BLaER1 treated with 17β-estradiol and CSF1 and Interleukin-3, amounts not matched to agents 10 nM and 100 nM (cell line): ENCODE data around the gene MTERF2.

Source experiments
- H3K27ac ChIP-seq, 11 experiments: shearing (Covaris generic); formaldehyde crosslinking; 2 replicates each; pipeline ENCODE4 v1.8.1; 2022
- H3K27me3 ChIP-seq, 11 experiments: shearing (Covaris generic); formaldehyde crosslinking; 2 replicates each; pipeline ENCODE4 v1.8.1; 2022
- H3K36me3 ChIP-seq, 11 experiments: shearing (Covaris generic); formaldehyde crosslinking; 2 replicates each; pipeline ENCODE4 v1.8.1; 2022
- H3K4me1 ChIP-seq, 10 experiments: shearing (Covaris generic); formaldehyde crosslinking; 2 replicates each; pipeline ENCODE4 v1.8.1; 2022
- H3K4me2 ChIP-seq, 11 experiments: shearing (Covaris generic); formaldehyde crosslinking; 2 replicates each; pipeline ENCODE4 v1.8.1; 2022
- H3K4me3 ChIP-seq, 10 experiments: shearing (Covaris generic); formaldehyde crosslinking; 2 replicates each; pipeline ENCODE4 v1.8.1; 2022
- H3K9ac ChIP-seq, 11 experiments: shearing (Covaris generic); formaldehyde crosslinking; 2 replicates each; pipeline ENCODE4 v1.8.1; 2022
- H3K9me3 ChIP-seq, 11 experiments: shearing (Covaris generic); formaldehyde crosslinking; replicated peaks in 1 of 11; 2 replicates each; pipeline ENCODE4 v1.8.1; 2022
- H4K20me1 ChIP-seq, 11 experiments: shearing (Covaris generic); formaldehyde crosslinking; 2 replicates each; pipeline ENCODE4 v1.8.1; 2022
- Cebpa-rat ChIP-seq, 11 experiments: shearing (Covaris generic); IDR thresholded peaks; 2 replicates each; pipeline ENCODE4 v1.8.1; 2022

The MTERF2 gene

GRCh38 chr12:106981788-106982187, 5.2 kb downstream of the MTERF2 start:
- no peak for TF ChIP-seq Cebpa-rat (IDR thresholded peaks at IDR 0.05)
- no peak overlapping the region for H3K4me3 ChIP-seq
- peaks cover 16 to 44% (median 33%) of the 10 kb centered on the region in 11 experiments; a peak in 21 of 22 replicates for H3K36me3 ChIP-seq
- no peak overlapping the region for H3K9ac ChIP-seq
- no peak overlapping the region for H3K4me2 ChIP-seq
- H3K4me1 ChIP-seq: peaks cover 14 to 23% (median 19%) of the 10 kb centered on the region in 10 experiments
- no peak overlapping the region for H3K27ac ChIP-seq
- H3K27me3 ChIP-seq: no peaks in the 10 kb centered on the region
- peaks cover 0 to 14% (median 0%) of the 10 kb centered on the region in 11 experiments; a peak in 7 of 22 replicates for H3K9me3 ChIP-seq
- H4K20me1 ChIP-seq: peaks cover 0 to 6% (median 0%) of the 10 kb centered on the region in 11 experiments; a peak in 2 of 22 replicates

- peaks cover 7 to 17% (median 14%) of the 10 kb centered on the region in 10 experiments for H3K4me1 ChIP-seq
- H3K4me3 ChIP-seq: no peak overlapping the region
- no peak overlapping the region for H3K9ac ChIP-seq
Measured at GRCh38 chr12:106980944-106981343, 6.0 kb downstream of the MTERF2 start.

GRCh38 chr12:106978035-106978800, 8.7 kb downstream of the MTERF2 start:
- Histone ChIP-seq H3K36me3 (peaks cover 17 to 56% (median 37%) of the 10 kb centered on the region in 11 experiments; a peak in 20 of 22 replicates), H3K27ac (no peak overlapping the region), H3K4me1 (peaks cover 9 to 21% (median 15%) of the 10 kb centered on the region in 10 experiments; a peak in 18 of 20 replicates), H3K4me3 (no peak overlapping the region), H3K4me2 (no peak overlapping the region), H3K9ac (no peak overlapping the region), H3K27me3 (no peaks in the 10 kb centered on the region), H4K20me1 (peaks cover 0 to 5% (median 0%) of the 10 kb centered on the region in 11 experiments; a peak in 3 of 22 replicates), H3K9me3 (no peaks in the 10 kb centered on the region)
- TF ChIP-seq Cebpa-rat (IDR thresholded peaks at IDR 0.05): no peak

More at GRCh38 chr12:106980944-106981343, 6.0 kb downstream of the MTERF2 start:
- Histone ChIP-seq H3K4me2 (no peak overlapping the region), H3K27me3 (no peaks in the 10 kb centered on the region), H3K9me3 (peaks cover 0 to 14% (median 0%) of the 10 kb centered on the region in 11 experiments; a peak in 7 of 22 replicates), H3K36me3 (peaks cover 21 to 51% (median 42%) of the 10 kb centered on the region in 11 experiments; a peak in 21 of 22 replicates), H3K27ac (no peak overlapping the region), H4K20me1 (peaks cover 0 to 5% (median 0%) of the 10 kb centered on the region in 11 experiments; a peak in 3 of 22 replicates)
- TF ChIP-seq Cebpa-rat (IDR thresholded peaks at IDR 0.05): no peak

- no peak overlapping the region for H3K4me2 ChIP-seq
- H3K9ac ChIP-seq: no peak overlapping the region
- peaks cover 0 to 11% (median 0%) of the 10 kb centered on the region in 11 experiments; a peak in 3 of 22 replicates for H4K20me1 ChIP-seq
- TF ChIP-seq Cebpa-rat (IDR thresholded peaks at IDR 0.05): no peak
- H3K27me3 ChIP-seq: no peaks in the 10 kb centered on the region
- H3K9me3 ChIP-seq: no peaks in the 10 kb centered on the region
- no peak overlapping the region for H3K4me3 ChIP-seq
- H3K36me3 ChIP-seq: peaks cover 17 to 71% (median 47%) of the 10 kb centered on the region in 11 experiments; a peak in 20 of 22 replicates
- H3K27ac ChIP-seq: no peak overlapping the region
- peaks cover 8 to 17% (median 15%) of the 10 kb centered on the region in 10 experiments; a peak in 18 of 20 replicates for H3K4me1 ChIP-seq
Measured at GRCh38 chr12:106976668-106977067, 10.3 kb downstream of the MTERF2 start.

GRCh38 chr12:106975993-106976658, 10.8 kb downstream of the MTERF2 start:
- Histone ChIP-seq H4K20me1 (peaks cover 0 to 15% (median 0%) of the 10 kb centered on the region in 11 experiments; a peak in 5 of 22 replicates), H3K4me2 (no peak overlapping the region), H3K4me3 (no peak overlapping the region), H3K9me3 (no peaks in the 10 kb centered on the region), H3K4me1 (peaks cover 6 to 16% (median 13%) of the 10 kb centered on the region in 10 experiments; a peak in 18 of 20 replicates), H3K27ac (no peak overlapping the region), H3K9ac (no peak overlapping the region), H3K27me3 (no peaks in the 10 kb centered on the region), H3K36me3 (peaks cover 22 to 77% (median 52%) of the 10 kb centered on the region in 11 experiments)
- TF ChIP-seq Cebpa-rat (IDR thresholded peaks at IDR 0.05): no peak

GRCh38 chr12:106975098-106975497, 11.8 kb downstream of the MTERF2 start:
- H3K27ac ChIP-seq: no peak overlapping the region
- H3K4me2 ChIP-seq: no peak overlapping the region
- TF ChIP-seq Cebpa-rat (IDR thresholded peaks at IDR 0.05): no peak
- no peak overlapping the region for H3K9ac ChIP-seq
- no peaks in the 10 kb centered on the region for H3K9me3 ChIP-seq
- peaks cover 6 to 16% (median 13%) of the 10 kb centered on the region in 10 experiments; a peak in 18 of 20 replicates for H3K4me1 ChIP-seq
- peaks cover 31 to 87% (median 58%) of the 10 kb centered on the region in 11 experiments for H3K36me3 ChIP-seq
- H3K27me3 ChIP-seq: no peaks in the 10 kb centered on the region
- peaks cover 0 to 20% (median 0%) of the 10 kb centered on the region in 11 experiments; a peak in 5 of 22 replicates for H4K20me1 ChIP-seq
- no peak overlapping the region for H3K4me3 ChIP-seq

GRCh38 chr12:106974511-106974910, 12.4 kb downstream of the MTERF2 start:
- peaks cover 6 to 16% (median 13%) of the 10 kb centered on the region in 10 experiments; a peak in 18 of 20 replicates for H3K4me1 ChIP-seq
- H3K4me3 ChIP-seq: no peak overlapping the region
- H3K9me3 ChIP-seq: no peaks in the 10 kb centered on the region
- H3K27ac ChIP-seq: no peak overlapping the region
- H3K27me3 ChIP-seq: no peaks in the 10 kb centered on the region
- H3K36me3 ChIP-seq: peaks cover 31 to 92% (median 63%) of the 10 kb centered on the region in 11 experiments
- peak overlapping the region; percentile 1 to 44 (median 28); a peak in 14 of 22 replicates for H3K4me2 ChIP-seq
- H4K20me1 ChIP-seq: peaks cover 0 to 20% (median 0%) of the 10 kb centered on the region in 11 experiments; a peak in 5 of 22 replicates
- no peak overlapping the region; a peak in 1 of 22 replicates for H3K9ac ChIP-seq
- TF ChIP-seq Cebpa-rat (IDR thresholded peaks at IDR 0.05): no peak

- Histone ChIP-seq H3K4me2 (no peak overlapping the region; a peak in 2 of 22 replicates), H3K4me1 (peaks cover 6 to 16% (median 13%) of the 10 kb centered on the region in 10 experiments; a peak in 18 of 20 replicates), H3K27me3 (no peaks in the 10 kb centered on the region), H3K27ac (no peak overlapping the region), H3K4me3 (no peak overlapping the region), H4K20me1 (peaks cover 0 to 20% (median 0%) of the 10 kb centered on the region in 11 experiments; a peak in 6 of 22 replicates), H3K36me3 (peaks cover 37 to 94% (median 67%) of the 10 kb centered on the region in 11 experiments), H3K9ac (no peak overlapping the region), H3K9me3 (no peaks in the 10 kb centered on the region)
- no peak for TF ChIP-seq Cebpa-rat (IDR thresholded peaks at IDR 0.05)
Measured at GRCh38 chr12:106973545-106973944, 13.4 kb downstream of the MTERF2 start.
